H1 (cell line): ENCODE results near the gene GPR12. TPM values are rescaled to one million over a fixed set of nuclear protein-coding genes. Genes with fewer than 3 reads are reported as not detected.

Experiments used
- BRCA1 ChIP-seq: IDR thresholded peaks from 2 replicates; pipeline ENCODE4 v1.6.1; 2012; ENCODE audit warnings: low read depth, low read length, improper control_type of control experiment
- E2F6 ChIP-seq: IDR thresholded peaks from 2 replicates; pipeline ENCODE4 v1.6.1; 2012; ENCODE audit warnings: inconsistent platforms
- SUZ12 ChIP-seq: fragments of 200-600 bp; sonication (generic); IDR thresholded peaks from 2 replicates; pipeline ENCODE4 v1.6.1; 2012; ENCODE audit warnings: mild to moderate bottlenecking, inconsistent platforms, low read length, moderate library complexity, mixed read lengths
- polyA plus RNA-seq, 7 experiments: library from polyadenylated mRNA; depleted of rRNA in 3 of 7; stranded (reverse) in 5 of 7; unstranded in 2 of 7; fragments of >200 nt in 5 of 7; fragments of 200-250 nt in 2 of 7; gene quantifications; 1 replicate in 5 of 7; 2 replicates in 1 of 7; 4 replicates in 1 of 7; pipeline versions ENCODE4 v1.2.1 to v1.2.3, GENCODE V29; 2011 to 2013; ENCODE audit warnings: missing spikeins in 2 of 7, mixed read lengths in 2 of 7
- total RNA-seq: library from RNA; stranded (reverse); fragmentation: NEBNext Ultra II Directional; extraction: Animal tissue kit (Norgen Biotek cat#: 25700); gene quantifications from 2 replicates; pipeline ENCODE4 v1.2.1, GENCODE V29; 2021

The GPR12 gene
- total and polyA plus RNA-seq, 2 of the 8 experiments (the other 6 are each of a cell fraction or from before 2014, with no cell fraction given), result 0.15 to 0.27 TPM

- TF ChIP-seq E2F6, result no peak
- no peak for TF ChIP-seq BRCA1
- TF ChIP-seq SUZ12, result no peak
These were observed 39.1 kb downstream of the GPR12 start (continued) for GRCh38 chr13:26721251-26722121.
